ENCODE measurements around the gene BCAS3. TPM values are rescaled to one million over a fixed set of nuclear protein-coding genes. Genes with fewer than 3 reads are reported as not detected.

BCAS3 gene
- total RNA-seq, 4 donors from 2014 or later: 18.2 to 60.6 (median 23.4) TPM

- intact Hi-C loops (cut with DNase I; ENCODE audit: low total_unique reads) (loop anchor here (1.0 to 10.0 kb wide), 4 partner anchors 138 to 653 kb away; partner anchors contain the start of gene BRIP1), in situ Hi-C loops (cut with MboI; ENCODE audit: low sequenced_read_pairs in 4 of 4) (no loop called here)
- Histone ChIP-seq H3K4me3 (peak overlapping the region; percentile 67 to 74 (median 70)), H3K27ac (peak overlapping the region; percentile 54 to 76 (median 67)), H3K27me3 (peaks cover 13 to 28% (median 21%) of the 10 kb centered on the region in 3 donors), H3K9me3 (no peaks in the 10 kb centered on the region), H3K4me1 (peaks cover 0 to 21% of the 10 kb centered on the region in 2 donors), H3K36me3 (no peaks in the 10 kb centered on the region)
- ATAC-seq (no peak), DNase-seq (peak in 1 of 2 donors; percentile 15)
- TF ChIP-seq CTCF (IDR thresholded peaks at IDR 0.05 in 4 of 5, conservative IDR thresholded peaks at IDR 0.05 in 1 of 5) (no peak), POLR2A (IDR thresholded peaks at IDR 0.05) (no peak)
These were observed 735.4 kb downstream of the BCAS3 start for GRCh38 chr17:61412860-61413660.

- intact Hi-C loops (cut with DNase I; ENCODE audit: low total_unique reads): loop anchor here (2.0 to 10.0 kb wide), 2 partner anchors 137 to 451 kb away; partner anchors contain the start of gene BRIP1
- TF ChIP-seq POLR2A (IDR thresholded peaks at IDR 0.05) (no peak), CTCF (IDR thresholded peaks at IDR 0.05 in 4 of 5, conservative IDR thresholded peaks at IDR 0.05 in 1 of 5) (no peak)
- H3K27ac ChIP-seq: no peak overlapping the region
- H3K9me3 ChIP-seq: no peaks in the 10 kb centered on the region
- DNase-seq (no peak), ATAC-seq (no peak)
- peaks cover 13 to 28% (median 21%) of the 10 kb centered on the region in 3 donors for H3K27me3 ChIP-seq
- H3K36me3 ChIP-seq: no peaks in the 10 kb centered on the region
- in situ Hi-C loops (cut with MboI; ENCODE audit: low sequenced_read_pairs in 4 of 4): no loop called here
- H3K4me1 ChIP-seq: peaks cover 0 to 20% of the 10 kb centered on the region in 2 donors
- no peak overlapping the region for H3K4me3 ChIP-seq
These were observed 736.0 kb downstream of the BCAS3 start for GRCh38 chr17:61413661-61414126.

GRCh38 chr17:61414141-61414935 is 736.7 kb downstream of the BCAS3 start:
- peaks cover 0 to 14% of the 10 kb centered on the region in 2 donors for H3K4me1 ChIP-seq
- ATAC-seq (no peak), DNase-seq (peak in 1 of 2 donors; percentile 11)
- intact Hi-C loops (cut with DNase I; ENCODE audit: low total_unique reads) (loop anchor here (10.0 kb wide), 1 partner anchor 450 kb away; the partner anchor contains the start of gene BRIP1), in situ Hi-C loops (cut with MboI; ENCODE audit: low sequenced_read_pairs in 4 of 4) (no loop called here)
- H3K36me3 ChIP-seq: no peaks in the 10 kb centered on the region
- no peaks in the 10 kb centered on the region for H3K9me3 ChIP-seq
- no peak for TF ChIP-seq POLR2A (IDR thresholded peaks at IDR 0.05)
- TF ChIP-seq CTCF (IDR thresholded peaks at IDR 0.05 in 4 of 5, conservative IDR thresholded peaks at IDR 0.05 in 1 of 5): no peak
- peaks cover 13 to 24% (median 21%) of the 10 kb centered on the region in 3 donors for H3K27me3 ChIP-seq
- no peak overlapping the region for H3K4me3 ChIP-seq
- no peak overlapping the region for H3K27ac ChIP-seq

GRCh38 chr17:61414936-61415251 is 737.2 kb downstream of the BCAS3 start:
- TF ChIP-seq CTCF (IDR thresholded peaks at IDR 0.05 in 4 of 5, conservative IDR thresholded peaks at IDR 0.05 in 1 of 5) (no peak), POLR2A (IDR thresholded peaks at IDR 0.05) (no peak)
- intact Hi-C loops (cut with DNase I; ENCODE audit: low total_unique reads): loop anchor here (10.0 kb wide), 1 partner anchor 450 kb away; the partner anchor contains the start of gene BRIP1
- H3K27me3 ChIP-seq: peaks cover 13 to 23% (median 21%) of the 10 kb centered on the region in 3 donors
- H3K9me3 ChIP-seq: no peaks in the 10 kb centered on the region
- H3K4me3 ChIP-seq: no peak overlapping the region
- ATAC-seq: no peak
- H3K4me1 ChIP-seq: peaks cover 0 to 14% of the 10 kb centered on the region in 2 donors
- no peak overlapping the region for H3K27ac ChIP-seq
- DNase-seq: no peak
- in situ Hi-C loops (cut with MboI; ENCODE audit: low sequenced_read_pairs in 4 of 4): no loop called here
- no peaks in the 10 kb centered on the region for H3K36me3 ChIP-seq
